ENCODE data around the gene NPEPPS.

Gene NPEPPS

DNA sequence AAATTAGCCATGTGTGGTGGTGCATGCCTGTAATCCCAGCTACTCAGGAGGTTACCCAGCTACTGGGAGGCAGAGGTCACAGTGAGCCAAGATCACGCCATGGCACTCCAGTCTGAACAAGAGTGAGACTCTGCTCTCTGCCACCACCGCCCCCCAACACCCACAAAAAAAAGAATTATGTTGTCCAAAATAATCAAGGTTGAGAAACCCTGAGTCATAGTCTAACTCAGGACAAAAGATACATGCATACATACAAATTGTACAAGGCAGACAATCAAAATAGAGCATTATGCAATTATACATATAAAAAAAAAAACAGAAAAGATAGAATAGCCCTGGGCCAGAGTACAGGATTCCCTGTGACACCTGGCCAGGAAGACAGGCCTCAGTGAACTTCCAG lies 112.2 kb downstream of the NPEPPS start:
- H3K4me3 ChIP-seq (ENCODE audit: low read depth, low read length): no peak overlapping the region
- no peak for DNase-seq (ENCODE audit: low read depth)
- TF ChIP-seq, protein P1, sequence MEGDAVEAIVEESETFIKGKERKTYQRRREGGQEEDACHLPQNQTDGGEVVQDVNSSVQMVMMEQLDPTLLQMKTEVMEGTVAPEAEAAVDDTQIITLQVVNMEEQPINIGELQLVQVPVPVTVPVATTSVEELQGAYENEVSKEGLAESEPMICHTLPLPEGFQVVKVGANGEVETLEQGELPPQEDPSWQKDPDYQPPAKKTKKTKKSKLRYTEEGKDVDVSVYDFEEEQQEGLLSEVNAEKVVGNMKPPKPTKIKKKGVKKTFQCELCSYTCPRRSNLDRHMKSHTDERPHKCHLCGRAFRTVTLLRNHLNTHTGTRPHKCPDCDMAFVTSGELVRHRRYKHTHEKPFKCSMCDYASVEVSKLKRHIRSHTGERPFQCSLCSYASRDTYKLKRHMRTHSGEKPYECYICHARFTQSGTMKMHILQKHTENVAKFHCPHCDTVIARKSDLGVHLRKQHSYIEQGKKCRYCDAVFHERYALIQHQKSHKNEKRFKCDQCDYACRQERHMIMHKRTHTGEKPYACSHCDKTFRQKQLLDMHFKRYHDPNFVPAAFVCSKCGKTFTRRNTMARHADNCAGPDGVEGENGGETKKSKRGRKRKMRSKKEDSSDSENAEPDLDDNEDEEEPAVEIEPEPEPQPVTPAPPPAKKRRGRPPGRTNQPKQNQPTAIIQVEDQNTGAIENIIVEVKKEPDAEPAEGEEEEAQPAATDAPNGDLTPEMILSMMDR (conservative IDR thresholded peaks at IDR 0.05; ENCODE audit: low read depth, low read length): no peak

DNA sequence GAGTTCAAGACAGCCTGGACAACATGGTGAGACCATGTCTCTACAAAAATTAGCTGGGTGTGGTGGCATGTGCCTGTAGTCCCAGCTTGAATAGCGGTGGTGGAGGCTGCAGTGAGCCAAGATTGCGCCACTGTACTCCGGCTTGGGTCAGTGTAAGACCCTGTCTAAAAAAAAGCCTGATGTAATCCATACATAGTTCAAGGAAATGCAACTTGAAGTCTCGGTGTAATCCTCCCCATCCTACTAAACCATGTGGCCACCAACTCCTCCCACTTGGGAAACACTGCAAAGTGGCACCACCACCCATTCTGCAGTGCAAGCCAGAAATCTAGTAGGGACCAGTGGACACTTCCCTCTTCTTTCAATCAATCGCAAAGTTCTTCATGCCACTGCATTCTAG lies 113.4 kb downstream of the NPEPPS start:
- no peak for DNase-seq (ENCODE audit: low read depth)
- no peak overlapping the region for H3K4me3 ChIP-seq (ENCODE audit: low read depth, low read length)
- TF ChIP-seq, protein P1 (conservative IDR thresholded peaks at IDR 0.05; ENCODE audit: low read depth, low read length): no peak

DNA sequence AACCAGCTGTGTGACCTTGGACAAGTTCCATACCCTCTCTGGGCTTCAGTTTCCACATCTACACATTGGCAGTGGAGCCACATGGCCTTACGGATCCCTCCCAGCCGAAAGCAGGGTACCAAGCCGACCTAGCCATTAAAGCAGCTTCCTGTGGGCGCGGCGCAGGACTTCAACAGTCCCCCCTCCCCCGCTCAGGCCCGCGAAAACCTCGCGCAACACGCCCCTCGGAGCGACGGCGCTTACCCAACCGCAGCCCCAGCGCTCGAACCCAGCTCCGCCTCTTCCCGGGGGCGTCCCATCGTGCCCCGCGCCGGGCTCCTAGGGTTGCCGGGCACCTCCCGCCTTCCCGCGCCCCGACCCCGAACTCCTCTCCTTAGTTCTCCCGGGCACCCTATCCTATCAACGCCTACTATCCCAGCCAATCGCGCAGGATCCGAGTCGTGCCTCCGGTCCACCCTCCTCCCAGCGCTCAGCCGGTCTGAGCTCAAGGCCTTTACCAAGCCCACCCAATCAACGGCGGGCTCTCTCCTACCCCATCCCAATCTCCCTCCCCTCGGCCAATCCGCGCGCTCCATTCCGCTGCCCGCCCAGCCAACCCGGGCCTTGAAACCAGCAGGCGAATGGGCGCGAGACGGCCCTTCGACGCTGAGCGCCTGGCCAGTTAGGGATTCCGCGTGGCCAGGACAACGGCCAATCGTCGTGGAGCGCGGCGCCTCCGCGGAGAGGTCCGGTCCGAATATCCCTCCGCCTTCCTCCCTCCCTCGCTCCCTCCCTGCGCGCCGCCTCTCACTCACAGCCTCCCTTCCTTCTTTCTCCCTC lies 118.5 kb downstream of the NPEPPS start, which contains the start of gene KPNB1:
Gene KPNB1, plus strand, starts transcription at position 767 of the 819 bp plus-strand sequence. CDS start 326 bp downstream, outside the sequence.
- TF ChIP-seq, protein P1 (conservative IDR thresholded peaks at IDR 0.05; ENCODE audit: low read depth, low read length): no peak
- peak within 1 kb of the TSS; percentile 87 for H3K4me3 ChIP-seq (ENCODE audit: low read depth, low read length)
- DNase-seq (ENCODE audit: low read depth): peak; percentile 100

DNA sequence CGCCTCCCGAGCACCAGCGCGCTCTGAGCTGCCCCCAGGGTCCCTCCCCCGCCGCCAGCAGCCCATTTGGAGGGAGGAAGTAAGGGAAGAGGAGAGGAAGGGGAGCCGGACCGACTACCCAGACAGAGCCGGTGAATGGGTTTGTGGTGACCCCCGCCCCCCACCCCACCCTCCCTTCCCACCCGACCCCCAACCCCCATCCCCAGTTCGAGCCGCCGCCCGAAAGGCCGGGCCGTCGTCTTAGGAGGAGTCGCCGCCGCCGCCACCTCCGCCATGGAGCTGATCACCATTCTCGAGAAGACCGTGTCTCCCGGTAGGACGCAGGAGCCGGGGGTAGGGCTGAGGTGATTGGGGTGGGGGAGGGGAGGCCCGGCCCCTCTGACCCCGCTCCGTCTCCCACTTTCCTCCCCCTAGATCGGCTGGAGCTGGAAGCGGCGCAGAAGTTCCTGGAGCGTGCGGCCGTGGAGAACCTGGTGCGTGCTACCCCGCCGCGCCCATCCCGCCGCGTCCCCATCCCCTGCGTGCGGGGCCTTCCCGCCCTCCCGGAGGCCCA lies 119.1 kb downstream of the NPEPPS start:
- peak overlapping the region; percentile 87 for H3K4me3 ChIP-seq (ENCODE audit: low read depth, low read length)
- TF ChIP-seq, protein P1 (conservative IDR thresholded peaks at IDR 0.05; ENCODE audit: low read depth, low read length): no peak
- DNase-seq (ENCODE audit: low read depth): no peak

DNA sequence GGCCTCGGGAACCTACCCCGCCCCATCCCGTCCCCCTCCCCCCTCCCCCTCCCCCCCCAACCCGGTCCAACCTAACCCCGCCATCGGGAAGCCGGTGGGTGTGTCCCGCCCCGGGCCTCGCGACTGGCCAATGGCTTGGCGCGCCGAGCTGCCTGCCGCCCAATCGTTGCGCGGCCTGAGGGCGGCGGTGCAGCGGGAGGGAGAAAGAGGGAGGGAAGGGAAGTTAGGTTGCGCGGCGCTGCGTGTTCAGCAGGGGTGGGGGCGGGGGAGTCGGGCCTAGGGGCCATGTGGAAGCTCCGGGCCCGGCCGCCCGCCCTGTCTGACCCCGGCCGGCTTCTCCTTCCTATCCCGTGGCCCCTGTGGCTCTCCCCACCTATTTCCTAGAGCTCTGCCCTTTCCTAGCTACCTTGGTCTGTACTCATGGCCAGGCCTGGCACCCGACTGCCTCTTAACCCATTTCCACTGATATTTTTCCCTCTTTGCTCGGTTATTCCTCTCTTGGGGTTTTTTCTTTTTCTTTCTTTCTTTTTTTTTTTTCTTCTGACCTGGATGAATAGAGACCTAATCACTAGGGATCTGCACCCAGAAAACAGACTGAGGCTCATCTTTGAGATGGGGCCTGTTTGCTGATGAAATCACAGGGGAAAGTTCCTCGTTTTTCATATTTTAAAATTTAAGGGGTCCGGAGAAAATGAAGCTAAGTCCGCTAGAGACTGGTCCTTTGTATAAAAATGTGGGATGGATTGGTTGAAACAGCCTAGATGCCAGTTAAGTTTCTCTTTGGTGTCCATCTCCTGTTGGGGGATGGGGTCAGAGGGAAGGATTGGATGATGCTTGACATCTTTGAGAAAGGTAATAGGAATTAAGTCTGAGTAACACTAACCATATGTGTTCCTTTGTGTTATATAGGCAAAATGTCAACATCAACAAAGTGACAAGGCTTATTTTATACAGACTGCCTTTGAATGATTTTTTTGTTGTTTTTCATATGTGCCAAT lies 119.9 kb downstream of the NPEPPS start:
- peak; percentile 97 for DNase-seq (ENCODE audit: low read depth)
- TF ChIP-seq, protein P1 (conservative IDR thresholded peaks at IDR 0.05; ENCODE audit: low read depth, low read length): no peak
- H3K4me3 ChIP-seq (ENCODE audit: low read depth, low read length): peak overlapping the region; percentile 87

DNA sequence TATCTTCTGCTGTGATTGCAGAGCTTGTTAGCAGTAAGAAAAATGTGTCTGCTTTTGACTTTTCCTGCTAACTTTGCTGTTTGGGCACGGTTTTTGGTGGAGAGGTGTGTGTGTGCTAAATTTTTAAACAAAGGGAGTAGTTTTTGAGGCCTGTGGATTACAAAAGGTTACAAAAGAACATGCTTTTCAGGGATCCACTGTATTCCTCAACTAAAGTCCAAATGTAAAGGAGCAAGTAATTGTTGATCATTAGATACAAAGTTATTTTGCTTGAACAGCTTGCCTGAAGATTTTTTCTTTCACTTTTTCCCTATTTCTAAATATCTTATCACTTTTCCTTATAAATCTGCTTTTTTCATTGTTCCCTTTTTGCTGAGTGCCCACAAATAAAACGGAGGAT lies 120.8 kb downstream of the NPEPPS start:
- no peak for DNase-seq (ENCODE audit: low read depth)
- TF ChIP-seq, protein P1 (conservative IDR thresholded peaks at IDR 0.05; ENCODE audit: low read depth, low read length): no peak
- no peak overlapping the region for H3K4me3 ChIP-seq (ENCODE audit: low read depth, low read length)
